Testis (tissue), 2 donors: Measurements from ENCODE around the gene POGZ.

Source experiments
- POLR2A ChIP-seq: fragments of 450-650 bp; IDR thresholded peaks from one replicate; pipeline ENCODE4 v1.6.1; 2017; ENCODE audit warnings: antibody characterized with exemption, mild to moderate bottlenecking, moderate library complexity
- TF ChIP-seq, protein P1 (sequence below), 3 experiments: fragments of 450-650 bp in 2 of 3; fragments of 200-600 bp in 1 of 3; sonication (generic) in 1 of 3; IDR thresholded peaks; one replicate each; pipeline ENCODE4 v1.5.1; 2016 to 2019; ENCODE audit warnings: antibody characterized with exemption in 3 of 3, mild to moderate bottlenecking in 2 of 3, moderate library complexity in 1 of 3

- TF ChIP-seq, protein P1, sequence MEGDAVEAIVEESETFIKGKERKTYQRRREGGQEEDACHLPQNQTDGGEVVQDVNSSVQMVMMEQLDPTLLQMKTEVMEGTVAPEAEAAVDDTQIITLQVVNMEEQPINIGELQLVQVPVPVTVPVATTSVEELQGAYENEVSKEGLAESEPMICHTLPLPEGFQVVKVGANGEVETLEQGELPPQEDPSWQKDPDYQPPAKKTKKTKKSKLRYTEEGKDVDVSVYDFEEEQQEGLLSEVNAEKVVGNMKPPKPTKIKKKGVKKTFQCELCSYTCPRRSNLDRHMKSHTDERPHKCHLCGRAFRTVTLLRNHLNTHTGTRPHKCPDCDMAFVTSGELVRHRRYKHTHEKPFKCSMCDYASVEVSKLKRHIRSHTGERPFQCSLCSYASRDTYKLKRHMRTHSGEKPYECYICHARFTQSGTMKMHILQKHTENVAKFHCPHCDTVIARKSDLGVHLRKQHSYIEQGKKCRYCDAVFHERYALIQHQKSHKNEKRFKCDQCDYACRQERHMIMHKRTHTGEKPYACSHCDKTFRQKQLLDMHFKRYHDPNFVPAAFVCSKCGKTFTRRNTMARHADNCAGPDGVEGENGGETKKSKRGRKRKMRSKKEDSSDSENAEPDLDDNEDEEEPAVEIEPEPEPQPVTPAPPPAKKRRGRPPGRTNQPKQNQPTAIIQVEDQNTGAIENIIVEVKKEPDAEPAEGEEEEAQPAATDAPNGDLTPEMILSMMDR (IDR thresholded peaks at IDR 0.05): no peak
- TF ChIP-seq POLR2A: no peak
Observed at GRCh38 chr1:151364996-151365395, 94.3 kb downstream of the POGZ start.
